ENCODE data around the gene LEFTY1. TPM values are rescaled to one million over a fixed set of nuclear protein-coding genes. Genes with fewer than 3 reads are reported as not detected.

The LEFTY1 gene
- total RNA-seq, 1 donor from 2014 or later: not detected

GRCh38 chr1:225914947-225915346 lies 26.0 kb upstream of the LEFTY1 start:
- ATAC-seq: no peak

- no peak for ATAC-seq
These were observed 25.4 kb upstream of the LEFTY1 start for GRCh38 chr1:225914391-225914790.

- peak; percentile 33 for ATAC-seq
These were observed 22.5 kb upstream of the LEFTY1 start for GRCh38 chr1:225911191-225912130.

- ATAC-seq: no peak
These were observed 20.5 kb upstream of the LEFTY1 start for GRCh38 chr1:225909477-225909876.

- ATAC-seq: no peak
These were observed 19.8 kb upstream of the LEFTY1 start for GRCh38 chr1:225908773-225909172.

- ATAC-seq: no peak
These were observed 19.2 kb upstream of the LEFTY1 start for GRCh38 chr1:225908013-225908640.

GRCh38 chr1:225907341-225907740 lies 18.4 kb upstream of the LEFTY1 start:
- ATAC-seq: no peak

GRCh38 chr1:225906467-225906866 lies 17.5 kb upstream of the LEFTY1 start:
- no peak for ATAC-seq

- ATAC-seq: no peak
These were observed 14.7 kb upstream of the LEFTY1 start for GRCh38 chr1:225903623-225904022.

GRCh38 chr1:225899044-225899925 lies 10.3 kb upstream of the LEFTY1 start:
- ATAC-seq: no peak

- ATAC-seq: peak; percentile 50
These were observed 8.9 kb upstream of the LEFTY1 start for GRCh38 chr1:225897595-225898514.

GRCh38 chr1:225896937-225897549 lies 8.1 kb upstream of the LEFTY1 start:
- ATAC-seq: peak; percentile 96

- ATAC-seq: no peak
These were observed 7.5 kb upstream of the LEFTY1 start for GRCh38 chr1:225896494-225896893.

- ATAC-seq: no peak
These were observed 3.4 kb upstream of the LEFTY1 start for GRCh38 chr1:225892307-225892706.

- ATAC-seq: peak; percentile 36
These were observed 2.5 kb upstream of the LEFTY1 start for GRCh38 chr1:225891229-225891972.

GRCh38 chr1:225890346-225891228 lies 1.6 kb upstream of the LEFTY1 start:
- peak; percentile 7 for ATAC-seq

GRCh38 chr1:225889743-225890142 lies 797 bp upstream of the LEFTY1 start:
- no peak for ATAC-seq

- ATAC-seq: no peak
These were observed 553 bp downstream of the LEFTY1 start for GRCh38 chr1:225888289-225888897.
